Ascending aorta (tissue), 2 donors: ENCODE measurements around the gene CDK18. TPM values are rescaled to one million over a fixed set of nuclear protein-coding genes. Genes with fewer than 3 reads are reported as not detected.

Experiments
- DNase-seq, 2 donors: peaks; one replicate each; pipeline ENCODE4 v3.0.0-alpha.2; 2019; ENCODE audit warnings: low spot score in 2 of 2
- H3K27ac ChIP-seq, 2 donors: fragments of 200-600 bp; sonication (generic); one replicate each; pipeline ENCODE4 v1.5.1; 2016 to 2017; ENCODE audit warnings: mild to moderate bottlenecking in 1 of 2
- H3K27me3 ChIP-seq: fragments of 200-600 bp; sonication (generic); one replicate; pipeline ENCODE4 v1.5.1; 2017
- H3K36me3 ChIP-seq, 2 donors: fragments of 200-600 bp; sonication (generic); one replicate each; pipeline ENCODE4 v1.5.1; 2016
- H3K4me1 ChIP-seq, 2 donors: fragments of 200-600 bp; sonication (generic); one replicate each; pipeline ENCODE4 v1.5.1; 2016 to 2017; ENCODE audit warnings: mild to moderate bottlenecking in 1 of 2
- H3K4me3 ChIP-seq, 2 donors: fragments of 200-600 bp; sonication (generic); one replicate each; pipeline ENCODE4 v1.5.1; 2016 to 2017; ENCODE audit warnings: mild to moderate bottlenecking in 1 of 2
- H3K9me3 ChIP-seq, 2 donors: fragments of 200-600 bp; sonication (generic); one replicate each; pipeline ENCODE4 v1.5.1; 2016
- CTCF ChIP-seq, 3 experiments: fragments of 200-600 bp in 2 of 3; fragments of 450-650 bp in 1 of 3; sonication (generic) in 2 of 3; IDR thresholded peaks; one replicate each; pipeline ENCODE4 v1.5.1; 2016 to 2019; ENCODE audit warnings: antibody characterized with exemption in 3 of 3, mild to moderate bottlenecking in 1 of 3, moderate library complexity in 1 of 3
- intact Hi-C: fragments of 100-400 bp; cut with DNase I; formaldehyde crosslinking; loops from one replicate; pipeline ENCODE4 v1.15.1; 2023
- total RNA-seq: library from RNA; depleted of rRNA; stranded (reverse); fragments of >200 nt; gene quantifications from one replicate; pipeline ENCODE4 v1.1.0, GENCODE V29; 2016

The CDK18 gene
- total RNA-seq, 1 donor from 2014 or later = 70.0 TPM

- no peak for TF ChIP-seq CTCF (IDR thresholded peaks at IDR 0.05)
- DNase-seq = no peak
- H3K27ac ChIP-seq = peak overlapping the region; percentile 59 to 69
- peak overlapping the region in 1 of 2 donors; percentile 86 for H3K4me3 ChIP-seq
- intact Hi-C loops = no loop called here
- peaks cover 10 to 34% of the 10 kb centered on the region in 2 donors for H3K4me1 ChIP-seq
- no peaks in the 10 kb centered on the region for H3K36me3 ChIP-seq
- H3K9me3 ChIP-seq = no peaks in the 10 kb centered on the region
- H3K27me3 ChIP-seq = no peaks in the 10 kb centered on the region
Observed at GRCh38 chr1:205506409-205507200, 2.1 kb downstream of the CDK18 start.

GRCh38 chr1:205508227-205508714 lies 3.8 kb downstream of the CDK18 start:
- Histone ChIP-seq H3K9me3 (no peaks in the 10 kb centered on the region), H3K4me1 (peaks cover 23 to 51% of the 10 kb centered on the region in 2 donors), H3K27me3 (no peaks in the 10 kb centered on the region), H3K36me3 (no peaks in the 10 kb centered on the region), H3K27ac (no peak overlapping the region), H3K4me3 (no peak overlapping the region)
- DNase-seq = no peak
- intact Hi-C loops = no loop called here
- TF ChIP-seq CTCF (IDR thresholded peaks at IDR 0.05) = no peak

- H3K27ac ChIP-seq = peak overlapping the region; percentile 90 to 92
- no peak for TF ChIP-seq CTCF (IDR thresholded peaks at IDR 0.05)
- H3K27me3 ChIP-seq = no peaks in the 10 kb centered on the region
Observed at GRCh38 chr1:205510308-205510950, 6.0 kb downstream of the CDK18 start.

GRCh38 chr1:205510951-205511330 lies 6.5 kb downstream of the CDK18 start:
- no peak for DNase-seq
- no peak for TF ChIP-seq CTCF (IDR thresholded peaks at IDR 0.05)
- intact Hi-C loops = no loop called here
- Histone ChIP-seq H3K36me3 (no peaks in the 10 kb centered on the region), H3K9me3 (no peaks in the 10 kb centered on the region), H3K4me3 (no peak overlapping the region), H3K27me3 (no peaks in the 10 kb centered on the region), H3K4me1 (peaks cover 23 to 42% of the 10 kb centered on the region in 2 donors), H3K27ac (peak overlapping the region; percentile 90 to 92)

More at GRCh38 chr1:205510308-205510950, 6.0 kb downstream of the CDK18 start:
- Histone ChIP-seq H3K9me3 (no peaks in the 10 kb centered on the region), H3K4me3 (no peak overlapping the region), H3K4me1 (peaks cover 23 to 45% of the 10 kb centered on the region in 2 donors), H3K36me3 (no peaks in the 10 kb centered on the region)
- intact Hi-C loops = no loop called here
- no peak for DNase-seq

- TF ChIP-seq CTCF (IDR thresholded peaks at IDR 0.05) = no peak
- Histone ChIP-seq H3K4me3 (peak overlapping the region in 1 of 2 donors; percentile 2), H3K9me3 (no peaks in the 10 kb centered on the region), H3K27ac (peak overlapping the region; percentile 90 to 92), H3K36me3 (no peaks in the 10 kb centered on the region), H3K4me1 (peaks cover 23 to 39% of the 10 kb centered on the region in 2 donors), H3K27me3 (no peaks in the 10 kb centered on the region)
- intact Hi-C loops = no loop called here
- peak; percentile 22 to 77 for DNase-seq
Observed at GRCh38 chr1:205512059-205513045, 7.9 kb downstream of the CDK18 start.
